Mesodermal cell (in vitro differentiated cells): ENCODE data around the gene ZNF674. TPM values are rescaled to one million over a fixed set of nuclear protein-coding genes. Genes with fewer than 3 reads are reported as not detected.
A peak's percentile ranks its signal among the peaks of the same experiment; 100 is the strongest.

Experiments used
- H3K27ac ChIP-seq: 2 replicates; pipeline ENCODE4 v1.7.0; 2013; ENCODE audit warnings: mild to moderate bottlenecking, low read depth, low read length, moderate library complexity; ENCODE audit not compliant: severe bottlenecking
- H3K36me3 ChIP-seq: 2 replicates; pipeline ENCODE4 v1.7.1; 2013; ENCODE audit warnings: mild to moderate bottlenecking, low read length, moderate library complexity; ENCODE audit not compliant: control insufficient read depth, insufficient read depth
- H3K4me1 ChIP-seq: one replicate; pipeline ENCODE4 v1.7.1; 2013; ENCODE audit warnings: mild to moderate bottlenecking, low read length; ENCODE audit not compliant: insufficient read depth, control insufficient read depth, poor library complexity, severe bottlenecking
- H3K4me3 ChIP-seq: 2 replicates; pipeline ENCODE4 v1.7.0; 2013; ENCODE audit warnings: low read length, control low read depth, mild to moderate bottlenecking; ENCODE audit not compliant: insufficient read depth, poor library complexity, severe bottlenecking; ENCODE audit errors: extremely low read depth
- H3K9me3 ChIP-seq: 2 replicates; pipeline ENCODE4 v1.7.1; 2013; ENCODE audit warnings: mild to moderate bottlenecking, low read length, moderate library complexity; ENCODE audit not compliant: control insufficient read depth
- WGBS, 2 experiments: methylation state at CpG; one replicate each; pipeline ENCODE4 v1.1.5; 2013; ENCODE audit warnings: missing lambda C conversion rate in 2 of 2; ENCODE audit not compliant: insufficient coverage in 2 of 2; 5-methylcytosine and 5-hydroxymethylcytosine counted together
- polyA plus RNA-seq, 2 experiments: library from polyadenylated mRNA; stranded (reverse); fragments of 50-300 nt; gene quantifications; one replicate each; pipeline ENCODE4 v1.2.3, GENCODE V29; 2013

ZNF674 gene
- polyA plus RNA-seq (2013, experiment 1 of 2), result 3.2 TPM
- polyA plus RNA-seq (2013, experiment 2 of 2), result 3.6 TPM

DNA sequence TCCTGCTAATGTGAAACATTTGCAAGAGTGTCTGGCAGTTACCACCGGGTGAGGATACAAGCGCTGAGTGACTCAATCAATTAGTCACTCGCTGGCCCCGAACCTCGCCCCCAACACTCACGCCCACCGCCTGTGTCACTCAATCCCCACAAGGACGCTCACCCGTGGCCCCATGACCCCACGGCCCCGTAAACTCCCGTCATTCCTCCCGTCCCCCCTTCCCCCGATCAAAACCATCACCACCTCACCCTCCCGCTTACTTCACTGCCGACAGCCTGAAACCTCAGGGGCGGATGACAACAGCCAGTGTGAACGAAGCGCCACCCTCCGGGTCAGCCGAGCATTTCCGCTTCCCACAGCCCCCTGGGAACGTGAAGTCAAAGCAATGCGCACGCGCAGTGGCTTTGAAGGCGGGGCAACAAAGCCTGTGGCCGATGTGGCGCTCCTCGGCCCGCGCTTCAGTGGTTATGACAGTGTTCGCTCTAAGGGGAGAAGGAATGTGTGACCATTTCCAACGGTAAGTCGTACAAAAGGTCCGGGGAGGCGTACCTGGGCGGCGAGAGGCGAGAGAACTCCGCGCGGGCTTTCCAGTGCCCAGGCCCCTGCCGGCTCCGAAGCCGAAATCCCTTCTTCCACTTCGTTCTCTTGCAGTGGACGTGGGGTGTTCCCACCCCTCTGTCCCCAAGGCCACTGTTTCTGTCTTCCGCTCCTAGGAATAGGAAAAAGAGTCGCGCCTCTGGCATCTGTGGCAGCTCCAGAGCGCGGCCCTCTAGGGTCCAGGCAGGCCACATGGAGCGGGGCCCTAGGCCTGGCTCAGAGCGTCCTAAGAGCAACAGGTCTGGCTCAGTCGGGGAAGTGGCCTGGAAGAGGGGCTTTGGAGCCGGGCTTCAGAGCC lies at the start of gene ZNF674:
ZNF674 (minus strand) TSS at position 311 of the 895 bp plus-strand sequence. CDS start 3,334 bp downstream, outside the sequence.
- Histone ChIP-seq H3K9me3 (no peaks in the 10 kb centered on the region), H3K4me3 (peak within 1 kb of the TSS; percentile 69), H3K36me3 (peaks cover 37% of the 10 kb centered on the region), H3K4me1 (no peaks in the 10 kb centered on the region), H3K27ac (peak within 1 kb of the TSS; percentile 88)
- WGBS, 2 experiments, result 0 to 3% methylated on average over 12 to 22 of the region's 57 CpGs

DNA sequence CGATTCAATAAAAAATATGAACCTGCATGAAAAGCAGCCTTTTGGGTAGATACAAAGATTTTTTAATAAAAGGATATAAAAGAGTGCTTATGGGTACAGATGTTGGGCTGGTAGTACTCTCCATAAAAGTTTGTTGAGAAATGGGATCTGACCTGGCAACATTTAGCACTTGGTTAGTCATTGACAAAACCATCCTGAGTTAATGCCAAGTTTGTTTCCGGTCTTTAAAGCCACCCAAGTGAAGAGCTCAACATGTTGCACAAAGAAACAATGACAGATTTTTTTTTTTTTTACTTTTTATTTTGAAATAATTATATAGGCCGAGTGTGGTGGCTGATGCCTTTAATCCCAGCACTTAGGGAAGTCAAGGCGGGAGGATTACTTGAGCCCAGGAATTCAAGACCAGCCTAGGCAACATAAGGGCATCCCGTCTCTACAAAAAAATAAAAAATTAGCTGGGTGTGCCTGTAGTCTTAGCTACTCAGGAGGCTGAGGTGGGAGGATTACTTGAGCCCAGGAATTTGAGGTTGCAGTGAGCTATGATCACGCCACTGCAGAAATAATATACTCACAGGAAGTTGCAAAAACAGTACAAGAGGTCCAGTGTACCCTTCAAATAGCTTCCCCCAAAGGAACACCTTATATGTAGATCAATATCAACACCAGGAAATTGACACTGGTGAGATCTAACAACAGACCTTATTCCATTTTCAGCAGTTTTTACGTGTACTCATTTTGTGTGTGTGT lies 44.9 kb upstream of the ZNF674 start:
- Histone ChIP-seq H3K36me3 (no peaks in the 10 kb centered on the region), H3K4me1 (peaks cover 12% of the 10 kb centered on the region), H3K4me3 (no peak overlapping the region), H3K27ac (no peak overlapping the region), H3K9me3 (no peaks in the 10 kb centered on the region)
- WGBS, 2 experiments, result 100% methylated on average over 1 of the region's 7 CpGs; no CpG with 5 or more reads in 1 of the 2 experiments

DNA sequence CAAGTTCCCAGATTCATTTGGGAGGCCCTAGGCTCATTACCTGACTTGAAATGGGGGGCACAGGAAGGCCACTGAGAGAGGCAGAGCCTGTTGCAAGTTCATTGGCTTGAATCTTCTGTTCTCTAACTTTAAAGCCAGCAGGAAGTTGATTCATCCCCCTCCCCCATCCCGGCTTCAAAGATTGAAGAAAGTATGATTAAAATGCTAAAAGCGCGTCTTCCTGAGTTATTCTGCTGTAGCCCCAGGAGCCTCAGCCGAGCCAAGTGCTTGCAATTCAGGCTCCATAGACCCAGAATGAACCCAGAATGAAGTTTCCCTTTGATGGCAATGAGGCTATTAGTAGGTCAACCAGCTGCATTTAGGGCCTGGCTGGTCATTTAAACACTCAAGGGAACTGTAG lies 43.0 kb upstream of the ZNF674 start:
- WGBS, 2 experiments, result no CpG with 5 or more reads among the region's 4 CpGs
- Histone ChIP-seq H3K27ac (no peak overlapping the region), H3K4me3 (no peak overlapping the region), H3K4me1 (peaks cover 15% of the 10 kb centered on the region), H3K36me3 (no peaks in the 10 kb centered on the region), H3K9me3 (no peaks in the 10 kb centered on the region)

DNA sequence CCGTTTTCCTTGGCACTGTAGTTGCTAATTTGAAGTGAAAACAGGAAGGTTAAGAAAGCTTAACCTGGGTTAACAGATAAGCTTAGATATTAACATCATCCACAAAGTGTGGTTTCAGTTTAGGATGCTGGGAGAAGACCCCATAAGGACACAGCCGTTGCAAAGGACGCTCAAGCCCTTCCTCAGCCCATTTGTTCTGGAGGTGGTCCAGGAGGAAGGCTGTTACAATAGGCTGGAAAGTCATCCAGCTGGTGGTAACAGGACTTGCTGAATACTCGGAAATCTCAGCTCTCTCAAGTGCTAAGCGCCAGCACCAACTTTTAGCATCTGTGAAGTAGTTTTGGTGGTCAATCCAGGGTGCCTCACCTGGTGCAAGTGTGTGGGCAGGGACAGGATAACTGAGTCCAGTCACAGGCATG lies 42.5 kb upstream of the ZNF674 start:
- H3K36me3 ChIP-seq, result no peaks in the 10 kb centered on the region
- WGBS, 2 experiments, result 6 to 38% methylated on average over 2 of the region's 5 CpGs
- H3K27ac ChIP-seq, result peak overlapping the region; percentile 49
- no peak overlapping the region for H3K4me3 ChIP-seq
- H3K9me3 ChIP-seq, result no peaks in the 10 kb centered on the region
- H3K4me1 ChIP-seq, result peaks cover 18% of the 10 kb centered on the region

DNA sequence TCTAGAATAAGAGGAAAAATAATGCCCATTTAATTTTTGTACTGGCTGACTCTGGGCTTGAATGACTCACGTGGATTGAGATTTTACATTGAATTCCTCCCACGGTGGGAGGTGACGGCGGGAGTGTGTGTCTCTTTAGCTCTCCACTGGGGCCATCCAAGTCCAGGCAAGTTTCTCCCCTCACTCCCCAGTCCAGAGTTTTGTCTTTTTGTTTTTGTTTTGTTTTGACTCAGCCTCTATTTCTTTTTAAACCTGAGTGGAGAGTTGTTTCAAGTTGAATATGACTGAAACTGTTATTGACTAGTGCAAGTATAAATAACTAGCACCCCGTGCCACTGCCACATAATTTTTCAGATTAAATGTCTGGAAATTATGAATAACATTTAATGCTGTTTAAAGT lies 41.9 kb upstream of the ZNF674 start:
- Histone ChIP-seq H3K4me3 (no peak overlapping the region), H3K9me3 (no peaks in the 10 kb centered on the region), H3K36me3 (no peaks in the 10 kb centered on the region), H3K27ac (no peak overlapping the region), H3K4me1 (peaks cover 18% of the 10 kb centered on the region)
- no CpG with 5 or more reads among the region's 5 CpGs for WGBS, 2 experiments

DNA sequence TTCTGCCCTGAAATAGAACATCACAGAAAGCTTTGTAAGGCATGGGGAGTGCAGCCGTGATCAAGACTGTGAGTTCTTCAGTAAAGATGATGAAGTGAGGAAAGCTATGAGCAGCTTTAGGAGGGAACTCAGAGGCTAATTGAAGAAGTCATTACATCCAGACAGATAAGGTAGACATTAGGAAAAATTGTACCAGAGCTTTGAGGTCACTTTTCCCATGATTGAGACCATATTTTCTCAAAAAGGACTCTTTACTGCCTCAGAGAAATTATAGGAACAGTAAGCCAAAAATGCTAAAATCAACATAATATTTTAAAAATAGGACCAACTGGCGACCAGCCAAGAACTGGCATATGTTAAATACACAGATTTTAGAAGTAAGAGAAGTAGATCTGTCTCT lies 39.5 kb upstream of the ZNF674 start:
- H3K4me1 ChIP-seq, result peaks cover 18% of the 10 kb centered on the region
- no peaks in the 10 kb centered on the region for H3K9me3 ChIP-seq
- H3K36me3 ChIP-seq, result no peaks in the 10 kb centered on the region
- WGBS, 2 experiments, result 100% methylated on average over 1 of the region's 2 CpGs; no CpG with 5 or more reads in 1 of the 2 experiments
- no peak overlapping the region for H3K4me3 ChIP-seq
- H3K27ac ChIP-seq, result no peak overlapping the region

DNA sequence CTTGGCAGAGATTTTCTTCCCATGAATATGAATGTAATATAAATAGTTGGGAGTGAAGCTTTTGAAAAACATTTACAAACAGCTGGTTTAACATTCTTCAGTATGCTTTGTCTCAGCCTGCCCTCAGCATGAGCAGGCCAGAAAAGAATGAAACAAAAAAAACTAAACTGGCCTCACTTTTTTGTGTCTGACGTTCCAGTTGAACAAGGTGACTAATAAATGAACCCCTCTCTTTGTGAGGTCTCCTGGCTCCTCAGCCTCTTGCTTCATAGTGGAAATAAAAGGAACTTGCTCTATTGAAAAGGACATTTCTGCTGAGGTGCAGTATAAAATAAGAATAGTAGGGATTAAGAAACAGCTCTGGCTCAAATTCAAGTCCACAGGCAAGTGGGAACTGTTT lies 37.7 kb upstream of the ZNF674 start:
- peaks cover 18% of the 10 kb centered on the region for H3K4me1 ChIP-seq
- WGBS, 2 experiments, result 43% methylated on average over 1 of the region's 1 CpG; no CpG with 5 or more reads in 1 of the 2 experiments
- no peaks in the 10 kb centered on the region for H3K9me3 ChIP-seq
- H3K4me3 ChIP-seq, result no peak overlapping the region
- no peak overlapping the region for H3K27ac ChIP-seq
- H3K36me3 ChIP-seq, result no peaks in the 10 kb centered on the region

DNA sequence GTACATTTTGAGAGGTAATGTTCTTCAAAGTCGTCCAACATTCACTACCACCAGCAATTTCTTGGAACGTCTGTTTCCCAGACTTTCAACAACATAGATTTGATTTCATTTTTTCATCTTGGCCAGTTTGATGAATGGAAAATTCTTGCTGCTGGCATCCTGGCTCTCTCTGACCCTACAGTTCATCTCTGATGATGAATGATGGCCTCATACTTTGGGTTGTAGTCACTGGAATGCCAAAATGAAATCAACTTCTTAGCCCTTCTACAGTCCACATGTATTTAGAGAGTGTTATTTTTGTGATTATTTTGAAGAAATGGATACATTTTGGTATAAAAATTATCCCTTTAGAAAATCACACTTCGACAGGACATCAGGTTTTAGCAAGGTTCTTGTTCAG lies 37.1 kb upstream of the ZNF674 start:
- Histone ChIP-seq H3K4me1 (peaks cover 11% of the 10 kb centered on the region), H3K36me3 (no peaks in the 10 kb centered on the region), H3K9me3 (no peaks in the 10 kb centered on the region), H3K27ac (no peak overlapping the region), H3K4me3 (no peak overlapping the region)
- no CpG with 5 or more reads among the region's 3 CpGs for WGBS, 2 experiments

DNA sequence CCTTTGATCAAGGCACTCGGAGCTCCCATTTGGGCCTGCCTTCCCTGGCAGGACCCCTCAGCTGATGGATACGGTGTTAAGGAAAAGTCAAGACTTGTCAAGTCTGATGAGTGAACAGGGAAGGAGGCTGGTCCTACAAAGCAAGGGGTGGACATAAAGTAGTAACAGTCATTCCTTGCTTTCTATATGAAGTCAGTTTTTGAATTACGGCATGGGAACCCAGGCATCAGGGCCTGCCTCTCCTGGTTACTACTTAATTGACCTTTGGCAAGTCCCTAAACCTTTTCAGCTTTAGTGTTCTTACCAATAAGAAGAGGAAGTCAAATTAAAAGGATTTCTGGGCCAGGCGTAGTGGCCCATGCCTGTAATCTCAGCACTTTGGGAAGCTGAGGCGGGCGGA lies 35.4 kb upstream of the ZNF674 start:
- 100% methylated on average over 2 of the region's 6 CpGs; no CpG with 5 or more reads in 1 of the 2 experiments for WGBS, 2 experiments
- H3K36me3 ChIP-seq, result no peaks in the 10 kb centered on the region

DNA sequence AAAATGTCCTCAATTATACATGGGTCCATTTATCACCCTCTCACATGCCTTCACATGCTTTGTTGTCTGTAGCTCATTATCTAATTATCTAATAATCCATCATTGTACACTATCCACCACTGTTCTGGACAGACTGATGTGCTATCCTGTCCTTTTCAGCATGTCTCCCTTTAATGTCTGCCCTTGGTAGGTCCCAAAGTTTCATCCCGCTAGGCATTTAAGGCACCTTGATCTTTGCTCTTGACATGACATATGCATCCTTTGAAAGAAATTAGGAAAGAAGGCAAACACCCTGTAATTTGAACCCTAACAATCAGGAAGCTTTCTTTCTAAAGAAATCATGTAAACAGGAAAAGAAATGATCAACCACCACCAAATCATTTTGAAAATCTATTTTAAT lies 34.0 kb upstream of the ZNF674 start:
- no peak overlapping the region for H3K4me3 ChIP-seq
- no peak overlapping the region for H3K27ac ChIP-seq
- no CpG with 5 or more reads among the region's 1 CpG for WGBS, 2 experiments
- peaks cover 7% of the 10 kb centered on the region for H3K4me1 ChIP-seq
- H3K36me3 ChIP-seq, result no peaks in the 10 kb centered on the region
- H3K9me3 ChIP-seq, result no peaks in the 10 kb centered on the region

More for the DNA sequence above, 35.4 kb upstream of the ZNF674 start:
- Histone ChIP-seq H3K9me3 (no peaks in the 10 kb centered on the region), H3K4me1 (peaks cover 7% of the 10 kb centered on the region), H3K27ac (no peak overlapping the region), H3K4me3 (no peak overlapping the region)
